GM18909 (cell line): ENCODE data around the gene TPP1.

Experiments used
- ATAC-seq: cut with Tn5 transposase; IDR thresholded peaks from one replicate; pipeline ENCODE4 v1.9.1; 2021; ENCODE audit warnings: mild to moderate bottlenecking; ENCODE audit not compliant: unreplicated experiment, poor library complexity

Gene TPP1

DNA sequence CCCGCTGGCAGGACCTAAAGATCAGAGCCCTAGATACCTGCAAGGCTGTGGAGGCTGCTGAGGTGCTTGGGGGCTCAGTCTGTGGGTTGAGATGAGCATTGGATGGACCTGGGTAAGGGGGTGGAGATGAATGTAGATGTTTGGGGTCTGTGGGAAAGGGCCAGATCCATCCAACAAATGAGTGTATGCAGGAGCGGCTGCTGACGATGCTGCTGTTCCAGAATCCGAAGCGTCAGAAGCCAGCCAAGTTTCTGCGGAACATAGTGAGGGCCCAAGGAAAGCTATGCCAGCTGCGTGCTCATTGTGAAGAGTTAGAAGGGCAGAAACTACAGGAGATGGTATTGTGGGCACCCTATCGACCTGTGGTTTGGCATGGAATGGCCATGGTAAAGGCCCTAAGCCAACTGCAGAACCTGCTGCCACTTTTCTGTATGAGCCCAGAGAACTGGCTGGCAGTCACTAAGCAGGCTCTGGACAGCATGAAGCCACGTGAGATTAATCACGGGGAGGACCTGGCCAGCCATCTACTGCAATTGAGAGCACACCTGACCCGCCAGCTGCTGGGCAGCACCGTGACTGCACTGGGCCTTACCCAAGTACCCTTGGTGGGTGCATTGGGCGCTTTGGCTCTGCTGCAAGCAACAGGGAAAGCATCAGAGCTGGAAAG, 52.4 kb downstream of the TPP1 start:
- ATAC-seq, result no peak

DNA sequence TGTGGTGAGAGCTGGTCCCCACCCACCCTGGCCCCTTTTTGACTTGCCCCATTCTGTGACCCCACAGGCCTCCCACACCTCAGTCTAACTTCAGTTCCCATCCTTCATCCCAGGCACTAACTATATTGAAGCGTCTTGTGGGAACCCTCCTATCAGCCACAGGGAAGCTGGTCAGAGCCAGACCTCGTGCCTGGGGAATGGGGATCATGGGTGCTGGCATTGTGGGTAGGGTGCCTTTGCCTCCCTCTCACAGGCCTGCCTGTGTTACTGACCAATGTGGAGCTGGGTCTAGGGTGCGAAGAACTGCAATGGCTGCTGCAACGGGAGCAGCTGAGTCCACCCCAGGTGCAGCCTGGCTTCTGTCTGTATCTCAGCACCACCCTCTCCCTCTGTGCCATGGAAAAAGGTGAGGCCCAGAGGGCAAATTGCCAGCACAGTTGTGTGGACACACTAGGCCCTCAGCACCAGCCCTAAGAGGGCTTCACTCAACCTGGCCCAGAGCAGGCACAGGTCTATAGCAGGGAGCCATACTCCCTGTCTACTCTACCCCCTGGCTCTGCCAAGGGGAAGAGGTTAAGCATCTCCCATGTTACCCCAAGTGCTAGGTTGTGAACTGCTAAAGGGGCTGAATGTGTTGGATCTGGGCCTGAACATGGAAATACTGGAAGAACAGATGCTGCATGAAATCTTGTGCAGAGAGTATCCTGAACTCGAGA, 53.1 kb downstream of the TPP1 start:
- no peak for ATAC-seq

DNA sequence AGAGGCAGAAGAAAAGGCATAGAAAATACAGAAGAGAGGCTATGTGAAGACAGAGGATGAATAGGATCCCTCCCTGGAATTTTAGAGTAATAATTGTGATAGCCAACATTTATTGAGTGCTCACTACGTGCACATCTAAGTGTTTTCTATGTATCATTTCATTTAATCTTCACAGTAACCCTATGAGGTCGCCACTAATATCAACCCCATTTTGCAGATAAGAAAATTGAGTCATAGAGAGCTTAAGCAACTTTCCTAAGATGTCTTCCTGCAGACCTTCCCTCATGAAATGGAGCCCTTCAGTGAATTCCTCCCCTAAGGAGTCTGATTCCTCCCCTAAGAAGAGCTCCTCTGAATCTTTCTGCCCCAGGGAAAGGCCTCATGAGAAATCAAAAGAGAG, 53.9 kb downstream of the TPP1 start:
- ATAC-seq, result no peak

DNA sequence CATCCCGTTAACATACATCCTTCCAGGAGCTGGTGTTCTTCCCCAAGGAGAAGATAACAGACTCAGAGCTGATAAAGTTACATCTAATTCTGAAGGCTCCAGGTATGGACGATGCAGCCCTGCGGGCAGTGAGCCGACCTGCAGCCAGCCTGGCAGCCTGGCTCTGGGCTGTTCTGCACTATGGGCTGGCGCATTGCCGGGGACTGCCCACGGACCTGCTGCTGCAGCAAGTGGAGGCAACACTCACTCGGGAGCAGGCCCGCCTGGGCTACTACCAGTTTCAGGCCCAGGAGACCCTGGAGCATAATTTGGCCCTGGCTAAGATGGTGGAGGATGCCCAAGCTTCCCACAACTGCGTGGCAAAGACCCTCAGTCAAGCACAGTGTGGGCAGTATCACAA, 55.6 kb downstream of the TPP1 start:
- ATAC-seq, result no peak

DNA sequence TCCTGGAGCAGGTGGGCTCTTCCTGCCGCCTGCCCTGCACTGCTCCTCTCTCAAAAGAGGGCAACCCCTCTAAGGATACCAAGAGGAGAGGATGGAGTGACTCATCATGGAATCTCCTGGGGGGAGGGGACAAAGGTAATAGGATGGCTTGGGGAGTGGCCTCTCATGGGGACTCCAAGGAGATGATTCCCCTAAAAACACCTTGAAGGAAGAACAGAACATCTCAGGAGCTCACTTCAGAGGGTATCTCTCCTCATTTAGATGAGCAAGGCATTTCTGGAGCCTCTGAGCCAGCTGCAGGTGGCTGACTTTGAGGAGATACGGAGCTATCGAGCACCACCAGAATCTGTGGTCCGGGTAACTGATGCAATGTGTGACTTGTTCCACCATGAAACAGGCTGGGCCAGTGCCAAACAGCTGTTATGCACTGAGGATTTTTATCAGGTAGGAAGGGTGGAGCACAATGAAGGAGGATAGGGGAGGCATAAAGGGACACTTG, 56.1 kb downstream of the TPP1 start:
- ATAC-seq, result no peak
